DMS79 treated with DMSO at 0.1 percent for 48 hours (cell line): Measurements from ENCODE around the gene FRAS1.
"Not testable (repeated sequence)": the region's sequence is repeated elsewhere in the genome, so short reads cannot be mapped to it uniquely, and the experiment has no call there.

Experiments used
- DNase-seq: peaks from one replicate; lab custom pipeline; 2025; lab: John Stamatoyannopoulos, UW

The FRAS1 gene

DNA sequence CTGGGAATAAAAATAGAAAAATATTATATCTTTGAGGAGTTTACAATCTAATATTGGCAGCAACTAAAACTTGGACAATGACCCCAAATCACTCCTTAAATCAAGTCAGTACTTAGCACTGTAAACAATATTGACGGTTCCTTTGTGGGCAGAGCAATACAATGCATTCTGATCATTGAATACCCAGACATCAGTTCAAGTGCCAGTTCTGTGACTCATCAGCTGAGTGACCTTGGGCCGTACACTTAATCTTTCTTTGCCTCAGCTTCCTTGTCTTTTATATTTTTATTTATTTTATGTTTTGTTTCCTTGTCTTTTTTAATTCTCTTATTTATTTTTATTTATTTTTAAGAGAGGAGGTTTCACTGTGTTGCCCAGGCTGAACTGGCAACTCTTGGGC is 382.2 kb downstream of the FRAS1 start:
- DNase-seq = no peak

DNA sequence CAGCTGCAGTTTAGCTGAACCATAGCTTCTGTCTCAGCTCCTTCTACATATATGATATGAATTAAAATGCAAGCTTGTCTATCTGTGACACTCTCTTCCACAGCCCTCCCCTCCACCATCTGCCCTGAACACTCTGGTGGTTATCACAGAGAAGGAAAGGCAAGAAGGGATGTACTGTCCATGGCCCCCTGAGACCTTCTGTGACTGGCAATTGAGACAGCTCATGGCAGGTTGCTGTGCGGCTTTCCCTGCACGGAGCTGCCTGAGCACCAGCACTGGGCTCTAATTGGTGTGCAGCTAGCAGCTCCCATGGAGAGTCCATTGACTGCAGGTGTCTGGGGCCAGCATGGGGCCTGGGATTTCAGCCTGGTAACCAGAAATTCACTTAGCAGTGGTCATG is 384.6 kb downstream of the FRAS1 start:
- DNase-seq = no peak

DNA sequence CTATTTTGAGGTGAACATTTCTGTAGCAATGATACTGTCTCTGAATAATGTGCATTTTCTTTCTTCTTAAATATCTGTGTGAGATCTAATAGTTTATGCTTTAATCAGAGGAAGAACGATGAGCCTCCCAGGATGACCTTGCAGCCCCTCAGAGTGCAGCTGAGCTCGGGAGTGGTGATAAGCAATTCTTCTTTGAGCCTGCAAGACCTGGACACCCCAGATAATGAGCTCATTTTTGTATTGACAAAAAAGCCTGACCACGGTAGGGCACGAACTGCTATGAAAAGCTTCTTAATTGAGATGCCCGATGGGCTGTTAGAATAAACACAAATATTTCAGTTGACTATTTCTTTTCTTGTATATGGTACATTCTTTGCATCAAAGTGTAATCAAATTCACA is 389.5 kb downstream of the FRAS1 start:
- DNase-seq = no peak

GRCh38 chr4:78451407-78451806 is 394.3 kb downstream of the FRAS1 start:
- DNase-seq = no peak

DNA sequence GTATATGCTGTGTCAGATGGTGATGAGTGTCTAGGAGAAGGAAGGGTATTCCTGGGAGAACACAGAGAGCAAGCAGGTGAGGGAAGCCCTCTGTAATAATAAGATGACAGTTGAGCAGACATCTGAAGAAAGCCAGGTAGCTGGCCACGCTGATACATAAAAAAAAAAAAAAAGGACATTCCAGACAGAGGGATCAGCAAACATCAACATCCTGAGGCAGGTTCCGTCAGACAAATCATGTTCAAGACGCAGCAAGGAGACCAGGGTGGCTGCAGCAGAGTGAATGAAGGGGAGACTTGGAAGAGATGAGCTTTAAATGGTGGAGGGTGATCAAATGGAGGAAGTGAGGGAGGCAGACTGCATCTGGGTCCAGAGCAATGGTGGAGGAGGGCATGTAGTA is 396.9 kb downstream of the FRAS1 start:
- DNase-seq = no peak

GRCh38 chr4:78457751-78458150 is 400.6 kb downstream of the FRAS1 start:
- no peak for DNase-seq

- DNase-seq = no peak
Measured at GRCh38 chr4:78459327-78459726, 402.2 kb downstream of the FRAS1 start.

DNA sequence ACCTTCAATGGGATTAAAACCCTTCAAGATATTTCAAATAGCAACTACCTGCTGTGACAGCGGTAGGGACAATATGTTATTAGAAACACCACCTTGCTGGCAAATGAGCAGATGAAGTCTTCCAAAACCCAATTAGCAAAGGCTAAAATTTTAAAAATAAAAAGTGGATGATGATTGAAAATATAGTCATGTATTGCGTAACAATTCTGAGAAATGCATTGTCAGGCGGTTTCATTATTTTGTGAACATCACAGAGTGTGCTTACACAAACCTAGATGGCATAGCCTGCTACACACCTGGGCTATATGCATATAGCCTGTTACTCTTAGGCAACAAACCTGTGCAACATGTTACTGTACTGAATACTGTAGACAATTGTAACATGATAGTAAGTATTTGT is 403.2 kb downstream of the FRAS1 start:
- no peak for DNase-seq

GRCh38 chr4:78464265-78464664 is 407.1 kb downstream of the FRAS1 start:
- DNase-seq = no peak

- not testable (repeated sequence) for DNase-seq
Measured at GRCh38 chr4:78467223-78467622, 410.1 kb downstream of the FRAS1 start.

GRCh38 chr4:78468272-78468671 is 411.1 kb downstream of the FRAS1 start:
- DNase-seq = no peak

GRCh38 chr4:78476108-78476704 is 419.1 kb downstream of the FRAS1 start:
- DNase-seq = no peak

- DNase-seq = no peak
Measured at GRCh38 chr4:78477276-78477675, 420.2 kb downstream of the FRAS1 start.

- no peak for DNase-seq
Measured at GRCh38 chr4:78478523-78478922, 421.4 kb downstream of the FRAS1 start.

- no peak for DNase-seq
Measured at GRCh38 chr4:78480286-78480685, 423.2 kb downstream of the FRAS1 start.

DNA sequence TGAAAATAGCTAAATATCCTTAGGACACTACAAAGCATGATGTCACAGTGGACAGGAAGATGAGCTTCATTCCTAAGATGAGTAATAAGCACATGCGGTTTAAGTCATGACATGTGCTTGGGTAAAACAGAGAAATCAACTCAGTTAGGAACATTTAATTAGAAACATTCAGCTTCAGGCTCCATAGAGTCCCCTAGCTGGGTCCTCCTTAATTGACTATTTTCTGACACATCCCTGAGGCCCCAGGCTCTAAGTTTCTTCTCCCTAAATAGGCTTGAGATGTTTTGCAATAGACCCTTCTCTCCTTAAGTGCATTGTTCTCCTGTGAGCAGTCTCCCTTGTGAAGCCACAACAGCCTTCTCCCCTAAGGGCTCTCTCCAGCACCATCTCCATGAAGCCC is 424.1 kb downstream of the FRAS1 start:
- no peak for DNase-seq

GRCh38 chr4:78482281-78482680 is 425.2 kb downstream of the FRAS1 start:
- DNase-seq = no peak

- no peak for DNase-seq
Measured at GRCh38 chr4:78483811-78484210, 426.7 kb downstream of the FRAS1 start.

- DNase-seq = no peak
Measured at GRCh38 chr4:78484574-78484973, 427.5 kb downstream of the FRAS1 start.

DNA sequence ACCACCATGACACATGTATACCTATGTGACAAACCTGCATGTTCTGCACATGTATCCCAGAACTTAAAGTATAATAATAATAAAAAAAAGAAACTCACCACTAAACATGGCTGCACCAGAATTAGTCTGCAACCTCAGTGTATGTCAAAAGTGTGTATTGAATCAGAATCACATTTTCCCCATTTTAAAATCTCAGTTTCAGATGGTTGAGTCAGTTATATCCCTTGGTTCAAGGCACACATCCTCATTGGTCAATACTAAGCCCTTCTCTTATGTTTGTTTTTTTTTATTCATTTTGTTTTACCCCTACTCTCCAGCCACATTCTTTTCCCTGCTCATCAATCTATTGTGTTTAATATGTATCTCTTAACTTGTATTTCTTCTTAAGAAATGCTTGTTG is 436.6 kb downstream of the FRAS1 start:
- DNase-seq = no peak

DNA sequence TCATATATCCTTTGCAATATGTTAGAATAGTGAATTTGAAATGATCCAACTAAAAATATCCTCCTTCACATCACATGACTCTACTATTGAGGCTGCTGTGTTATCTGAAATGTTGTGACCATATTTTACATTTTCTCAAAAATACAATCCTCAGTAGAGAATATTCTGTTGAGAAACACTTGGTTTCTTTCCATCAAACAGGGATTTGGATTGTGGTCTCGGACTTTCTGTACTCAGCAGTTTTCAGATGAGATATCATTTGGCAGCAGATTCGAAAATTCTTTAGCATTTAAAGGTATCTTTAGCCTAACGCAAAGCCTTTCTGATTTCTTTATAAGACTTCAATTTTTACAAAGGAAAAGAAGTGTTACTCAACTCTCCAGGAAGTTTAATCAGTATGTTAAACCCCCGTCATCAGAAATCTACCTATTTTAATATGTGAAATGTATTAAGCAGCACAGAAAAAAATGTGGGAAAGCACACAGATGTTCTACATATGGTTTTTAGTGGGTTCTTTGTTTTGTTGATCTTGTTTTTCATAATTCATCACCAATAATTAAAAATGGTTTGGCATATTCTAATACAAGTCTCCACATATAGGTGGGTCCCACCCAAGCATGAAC is 439.0 kb downstream of the FRAS1 start:
- no peak for DNase-seq

DNA sequence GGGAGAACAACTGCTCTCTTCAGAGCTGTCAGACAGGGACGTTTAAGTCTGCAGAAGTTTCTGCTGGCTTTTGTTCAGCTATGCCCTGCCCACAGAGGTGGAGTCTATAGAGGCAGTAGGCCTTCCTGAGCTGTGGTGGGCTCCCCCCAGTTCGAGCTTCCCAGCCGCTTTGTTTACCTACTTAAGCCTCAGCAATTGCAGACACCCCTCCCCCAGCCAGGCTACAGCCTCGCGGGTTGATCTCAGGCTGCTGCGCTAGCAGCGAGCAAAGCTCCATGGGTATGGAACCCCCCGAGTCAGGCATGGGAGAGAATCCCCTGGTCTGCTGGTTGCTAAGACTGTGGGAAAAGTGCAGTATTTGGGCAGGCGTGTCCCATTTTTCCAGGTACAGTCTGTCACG is 449.1 kb downstream of the FRAS1 start:
- DNase-seq = not testable (repeated sequence)

DNA sequence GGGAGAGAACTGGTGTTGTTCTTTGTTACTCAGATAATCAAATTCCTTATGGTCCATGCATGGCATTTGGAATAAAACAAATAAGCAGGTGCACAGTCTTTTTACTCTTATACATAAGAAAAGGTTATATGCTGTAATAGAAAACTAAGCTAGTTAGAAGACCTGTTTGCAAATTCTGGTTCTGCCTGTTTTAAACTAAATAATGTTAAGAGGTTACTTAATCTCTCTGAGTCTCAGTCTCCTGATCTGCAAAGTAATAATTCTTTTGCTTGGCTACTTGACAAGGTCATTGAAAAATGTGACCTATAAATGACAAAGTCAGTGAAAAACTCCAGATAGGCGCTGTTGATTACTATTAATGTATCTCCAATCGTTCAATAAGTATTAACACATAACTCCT is 451.9 kb downstream of the FRAS1 start:
- DNase-seq = no peak

- no peak for DNase-seq
Measured at GRCh38 chr4:78510108-78510507, 453.0 kb downstream of the FRAS1 start.
